ENCODE results near the gene FABP2. TPM values are rescaled to one million over a fixed set of nuclear protein-coding genes. Genes with fewer than 3 reads are reported as not detected.

Gene FABP2
- not detected in 2 replicates for total RNA-seq

DNA sequence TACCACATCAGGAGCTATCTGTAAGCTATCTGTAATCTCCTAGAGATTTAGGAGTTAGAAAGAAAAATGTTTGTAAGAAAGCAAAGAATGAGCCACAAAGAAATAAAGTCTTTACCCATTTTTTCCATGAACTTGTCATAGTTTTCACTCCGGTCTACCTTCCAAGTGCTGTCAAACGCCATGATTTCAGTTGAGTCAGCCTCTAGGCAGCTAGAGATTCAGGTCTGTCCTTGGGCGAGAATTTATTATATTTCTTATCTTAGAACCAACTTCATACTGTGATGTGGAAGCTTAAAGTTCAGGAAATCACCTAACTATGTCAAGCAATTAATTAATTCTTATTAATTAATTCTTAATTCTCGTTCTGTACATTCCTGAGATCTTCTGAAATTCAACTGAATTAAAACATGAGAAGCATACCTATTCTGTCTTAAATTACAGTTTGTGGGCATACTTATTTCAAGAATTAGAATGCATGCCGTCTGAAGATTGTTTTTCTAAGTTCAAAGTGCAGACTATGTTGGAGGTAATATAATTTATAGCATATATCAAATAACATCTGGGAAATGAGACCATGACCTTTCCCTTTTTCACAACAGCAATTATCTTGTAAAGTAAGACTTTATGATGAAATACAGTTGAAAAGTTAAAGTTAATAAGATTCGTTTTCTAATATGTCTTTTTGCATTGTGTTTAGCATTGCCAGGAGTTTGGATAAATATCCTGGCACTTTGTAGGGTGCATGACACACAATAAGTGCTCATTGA lies at the start of gene FABP2:
Gene FABP2 (minus strand): TSS at position 218 of the 767 bp plus-strand sequence. CDS start 36 bp downstream, at position 182.

Other genes with a start within 250 kb of the FABP2 start
- 0.16 and 1.8 TPM in 2 replicates for gene MYOZ2, start 186.3 kb downstream of the FABP2 start, total RNA-seq
- gene USP53, start 109.4 kb downstream of the FABP2 start, total RNA-seq = 34.5 and 52.7 TPM in 2 replicates

Measured in cardiac atrium fibroblast (primary cell).